Fibroblast of mammary gland (primary cell): ENCODE results near the gene ALPG.

Experiments
- DNase-seq: peaks from one replicate; pipeline ENCODE4 v3.0.0-alpha.2; 2010; ENCODE audit warnings: low read depth
- H3K4me3 ChIP-seq: 2 replicates; pipeline ENCODE4 v1.5.1; 2011; ENCODE audit warnings: low read depth, mild to moderate bottlenecking, low read length, moderate library complexity; ENCODE audit not compliant: control insufficient read depth
- TF ChIP-seq, protein P1 (sequence below): conservative IDR thresholded peaks from 2 replicates; pipeline ENCODE4 v1.5.1; 2011; ENCODE audit warnings: low read depth, low read length, inconsistent platforms; ENCODE audit not compliant: control insufficient read depth, insufficient read depth

The ALPG gene

DNA sequence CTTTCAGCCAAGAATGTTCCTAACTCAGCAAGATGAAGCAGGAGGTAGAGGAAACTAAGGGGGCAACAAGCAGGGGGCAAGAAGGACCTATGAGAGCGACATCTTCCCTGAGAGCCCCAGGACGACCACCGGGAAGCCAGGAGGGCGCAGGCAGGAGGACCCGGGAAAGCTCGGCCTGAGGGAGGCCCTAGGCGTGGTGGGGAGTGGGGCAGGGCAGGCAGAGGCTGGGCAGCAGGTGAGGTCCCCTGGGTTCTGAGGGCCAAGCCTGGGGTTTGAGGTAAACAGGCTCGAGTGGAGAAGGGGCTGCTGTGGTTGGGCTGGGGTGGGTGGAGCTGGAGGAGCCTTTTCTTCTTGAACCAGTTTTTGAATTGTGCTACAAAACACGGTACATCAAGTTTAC, 48.0 kb downstream of the ALPG start:
- no peak overlapping the region for H3K4me3 ChIP-seq
- TF ChIP-seq, protein P1, sequence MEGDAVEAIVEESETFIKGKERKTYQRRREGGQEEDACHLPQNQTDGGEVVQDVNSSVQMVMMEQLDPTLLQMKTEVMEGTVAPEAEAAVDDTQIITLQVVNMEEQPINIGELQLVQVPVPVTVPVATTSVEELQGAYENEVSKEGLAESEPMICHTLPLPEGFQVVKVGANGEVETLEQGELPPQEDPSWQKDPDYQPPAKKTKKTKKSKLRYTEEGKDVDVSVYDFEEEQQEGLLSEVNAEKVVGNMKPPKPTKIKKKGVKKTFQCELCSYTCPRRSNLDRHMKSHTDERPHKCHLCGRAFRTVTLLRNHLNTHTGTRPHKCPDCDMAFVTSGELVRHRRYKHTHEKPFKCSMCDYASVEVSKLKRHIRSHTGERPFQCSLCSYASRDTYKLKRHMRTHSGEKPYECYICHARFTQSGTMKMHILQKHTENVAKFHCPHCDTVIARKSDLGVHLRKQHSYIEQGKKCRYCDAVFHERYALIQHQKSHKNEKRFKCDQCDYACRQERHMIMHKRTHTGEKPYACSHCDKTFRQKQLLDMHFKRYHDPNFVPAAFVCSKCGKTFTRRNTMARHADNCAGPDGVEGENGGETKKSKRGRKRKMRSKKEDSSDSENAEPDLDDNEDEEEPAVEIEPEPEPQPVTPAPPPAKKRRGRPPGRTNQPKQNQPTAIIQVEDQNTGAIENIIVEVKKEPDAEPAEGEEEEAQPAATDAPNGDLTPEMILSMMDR: no peak
- DNase-seq: no peak

DNA sequence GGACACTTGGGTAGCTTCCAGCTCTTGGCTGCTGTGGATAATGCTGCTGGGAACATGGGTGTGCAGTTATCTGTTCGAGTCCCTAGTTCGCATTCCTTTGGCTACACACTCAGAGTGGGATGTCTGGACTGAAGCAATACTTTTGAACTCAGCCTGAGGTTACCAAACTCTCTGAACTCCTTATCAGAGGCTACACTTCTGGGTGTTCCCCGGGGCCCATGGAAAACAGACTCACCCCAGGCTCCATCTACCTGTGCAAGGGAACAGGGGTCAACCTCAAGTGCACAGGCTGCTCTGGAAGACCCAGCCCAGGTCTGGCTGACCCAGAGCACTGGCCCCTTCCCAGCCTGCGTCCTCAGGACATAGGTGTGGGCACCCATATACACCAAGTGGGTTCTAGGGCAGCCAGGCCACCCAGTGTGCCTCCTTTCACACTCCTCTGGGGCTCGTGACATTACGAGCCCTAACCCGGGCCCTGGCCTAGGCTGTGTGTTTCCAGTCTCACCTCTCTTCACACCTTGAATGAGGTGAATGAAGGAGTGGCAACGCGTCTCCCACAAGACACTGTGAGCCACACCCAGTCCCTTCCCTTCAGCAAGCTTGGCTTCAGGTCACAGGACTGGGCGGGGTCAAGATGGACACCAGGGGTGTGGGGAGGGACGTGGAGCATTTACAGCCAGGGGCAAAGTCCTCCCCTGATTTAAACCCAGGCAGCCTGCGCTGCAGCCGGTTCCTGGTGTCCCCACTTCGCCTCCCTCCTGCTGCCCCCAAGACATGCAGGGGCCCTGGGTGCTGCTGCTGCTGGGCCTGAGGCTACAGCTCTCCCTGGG, 49.0 kb downstream of the ALPG start, which contains the start of gene ALPI:
Gene ALPI, plus strand, starts transcription at position 728 of the 830 bp plus-strand sequence. Its CDS starts 47 bp downstream, at position 775.
- no peak within 1 kb of the TSS for H3K4me3 ChIP-seq
- DNase-seq: no peak
- TF ChIP-seq, protein P1: no peak

DNA sequence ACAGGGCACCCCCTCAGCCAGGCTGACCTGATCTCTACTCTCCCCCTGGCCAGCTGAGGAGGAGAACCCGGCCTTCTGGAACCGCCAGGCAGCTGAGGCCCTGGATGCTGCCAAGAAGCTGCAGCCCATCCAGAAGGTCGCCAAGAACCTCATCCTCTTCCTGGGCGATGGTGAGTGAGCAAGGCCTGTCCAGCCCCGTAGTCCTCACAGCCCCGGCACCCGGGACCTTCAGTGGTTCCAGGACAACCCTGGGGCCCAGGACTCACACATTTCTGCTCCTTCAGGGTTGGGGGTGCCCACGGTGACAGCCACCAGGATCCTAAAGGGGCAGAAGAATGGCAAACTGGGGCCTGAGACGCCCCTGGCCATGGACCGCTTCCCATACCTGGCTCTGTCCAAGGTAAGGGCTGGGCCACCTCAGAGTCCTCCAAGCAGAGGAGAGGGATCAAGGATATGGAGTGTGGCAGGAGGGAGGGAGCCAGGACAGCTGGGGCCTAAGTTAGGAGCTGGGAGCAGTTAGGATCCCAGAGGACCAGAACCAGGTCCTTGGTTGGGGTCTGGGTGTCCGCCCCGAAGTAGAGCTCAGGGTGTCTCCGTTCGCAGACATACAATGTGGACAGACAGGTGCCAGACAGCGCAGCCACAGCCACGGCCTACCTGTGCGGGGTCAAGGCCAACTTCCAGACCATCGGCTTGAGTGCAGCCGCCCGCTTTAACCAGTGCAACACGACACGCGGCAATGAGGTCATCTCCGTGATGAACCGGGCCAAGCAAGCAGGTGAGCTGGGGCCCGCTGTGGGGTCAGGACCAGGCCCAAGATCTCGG, 49.9 kb downstream of the ALPG start:
- no peak overlapping the region for H3K4me3 ChIP-seq
- TF ChIP-seq, protein P1: no peak
- no peak for DNase-seq

DNA sequence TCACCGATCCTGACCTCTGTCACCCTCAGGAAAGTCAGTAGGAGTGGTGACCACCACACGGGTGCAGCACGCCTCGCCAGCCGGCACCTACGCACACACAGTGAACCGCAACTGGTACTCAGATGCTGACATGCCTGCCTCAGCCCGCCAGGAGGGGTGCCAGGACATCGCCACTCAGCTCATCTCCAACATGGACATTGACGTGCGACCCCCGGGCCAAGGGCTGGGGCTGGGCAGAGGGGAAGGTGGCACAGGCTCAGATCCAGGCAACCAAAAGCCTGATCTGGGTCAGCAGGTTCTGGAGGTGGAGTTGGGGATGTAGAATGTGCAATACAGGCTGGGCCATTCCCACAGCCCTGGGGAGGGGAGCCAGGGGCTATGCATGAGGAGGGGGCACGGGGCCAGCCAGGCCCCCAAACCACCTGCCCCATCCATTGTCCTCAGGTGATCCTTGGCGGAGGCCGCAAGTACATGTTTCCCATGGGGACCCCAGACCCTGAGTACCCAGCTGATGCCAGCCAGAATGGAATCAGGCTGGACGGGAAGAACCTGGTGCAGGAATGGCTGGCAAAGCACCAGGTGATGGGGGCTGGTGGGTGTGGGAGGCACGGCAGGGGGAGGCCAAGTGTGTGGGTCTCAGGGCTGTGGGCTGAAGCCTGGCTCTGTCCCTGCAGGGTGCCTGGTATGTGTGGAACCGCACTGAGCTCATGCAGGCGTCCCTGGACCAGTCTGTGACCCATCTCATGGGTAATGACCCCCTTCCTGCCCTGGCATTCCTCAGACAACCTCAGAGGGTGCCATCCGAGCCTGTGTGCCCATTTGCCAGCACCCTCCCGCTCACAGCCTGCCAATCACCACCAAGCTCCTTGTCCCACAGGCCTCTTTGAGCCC, 50.7 kb downstream of the ALPG start:
- no peak overlapping the region for H3K4me3 ChIP-seq
- no peak for DNase-seq

DNA sequence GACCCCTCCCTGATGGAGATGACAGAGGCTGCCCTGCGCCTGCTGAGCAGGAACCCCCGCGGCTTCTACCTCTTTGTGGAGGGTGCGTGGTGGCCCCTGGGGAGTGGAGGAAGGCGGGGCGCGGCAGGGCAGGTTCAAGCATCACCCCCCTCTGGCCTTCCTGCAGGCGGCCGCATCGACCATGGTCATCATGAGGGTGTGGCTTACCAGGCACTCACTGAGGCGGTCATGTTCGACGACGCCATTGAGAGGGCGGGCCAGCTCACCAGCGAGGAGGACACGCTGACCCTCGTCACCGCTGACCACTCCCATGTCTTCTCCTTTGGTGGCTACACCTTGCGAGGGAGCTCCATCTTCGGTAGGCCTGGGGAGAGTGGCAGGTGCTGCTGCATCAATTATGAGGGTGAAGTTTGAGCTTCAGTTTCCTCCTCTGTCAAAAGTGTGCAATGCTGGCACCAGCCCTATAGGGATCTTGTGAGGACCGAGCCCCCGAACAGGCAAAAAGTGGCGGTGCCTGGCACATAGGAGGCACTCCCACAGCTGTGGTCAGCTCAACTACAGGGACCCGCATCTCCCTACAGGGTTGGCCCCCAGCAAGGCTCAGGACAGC, 51.5 kb downstream of the ALPG start:
- TF ChIP-seq, protein P1: no peak
- no peak for DNase-seq
- no peak overlapping the region for H3K4me3 ChIP-seq

More for the DNA sequence above, 50.7 kb downstream of the ALPG start:
- TF ChIP-seq, protein P1: no peak
